GM18858 (cell line): ENCODE measurements around the gene ADGRV1.

ENCODE experiments used
- ATAC-seq: cut with Tn5 transposase; IDR thresholded peaks from one replicate; pipeline ENCODE4 v1.9.1; 2021; ENCODE audit not compliant: unreplicated experiment

The ADGRV1 gene

DNA sequence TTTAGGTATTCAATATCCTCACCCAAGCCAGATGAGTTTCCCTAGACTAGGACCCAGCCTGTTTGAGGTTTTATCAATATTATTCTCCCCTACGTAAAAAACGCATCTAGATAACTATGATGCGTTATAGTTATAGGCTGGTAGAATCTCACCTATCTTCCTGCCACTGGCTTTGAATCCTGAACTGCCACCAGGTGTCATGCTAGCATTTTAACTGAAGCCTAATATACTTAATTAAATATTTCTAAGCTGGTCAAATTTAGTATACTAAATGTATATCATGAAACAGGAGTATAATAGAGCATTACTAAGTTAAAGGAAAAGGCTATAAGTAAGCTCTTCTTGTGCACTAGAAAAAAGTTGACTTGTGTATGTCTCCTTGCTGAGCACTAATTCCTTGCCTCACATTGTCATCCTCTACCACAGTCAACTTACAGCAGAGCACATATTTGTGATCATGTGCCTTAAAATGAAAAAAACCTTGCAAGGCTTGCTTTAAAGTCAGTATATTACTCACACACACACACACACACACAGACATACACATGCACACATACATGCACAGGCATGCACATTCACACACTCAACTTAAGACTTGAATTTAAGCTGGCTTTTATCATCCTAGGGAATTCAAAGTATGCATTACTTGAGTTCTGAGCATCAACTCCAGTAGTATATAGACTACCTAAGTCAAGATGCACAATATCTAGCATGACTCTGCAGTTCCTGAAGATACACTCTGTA, 303.4 kb downstream of the ADGRV1 start:
- ATAC-seq = no peak

DNA sequence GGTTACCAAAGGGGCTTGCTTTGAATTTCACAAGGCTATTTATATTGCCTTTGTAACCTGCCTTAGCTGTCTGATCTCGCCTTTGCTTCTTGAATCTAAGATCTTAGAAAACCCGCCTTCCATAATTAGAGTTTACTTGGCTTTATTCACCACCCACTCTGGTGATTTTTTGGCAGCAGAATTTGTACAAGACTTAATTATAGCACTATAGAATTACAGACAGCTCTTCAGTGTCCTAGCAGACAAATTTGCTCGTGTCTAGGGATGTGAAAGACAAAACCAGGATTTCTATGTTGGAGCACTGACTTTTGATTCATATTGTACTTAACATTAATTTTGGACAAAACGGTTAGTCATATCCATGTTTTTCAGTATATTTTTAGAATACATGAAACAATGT, 306.6 kb downstream of the ADGRV1 start:
- no peak for ATAC-seq

DNA sequence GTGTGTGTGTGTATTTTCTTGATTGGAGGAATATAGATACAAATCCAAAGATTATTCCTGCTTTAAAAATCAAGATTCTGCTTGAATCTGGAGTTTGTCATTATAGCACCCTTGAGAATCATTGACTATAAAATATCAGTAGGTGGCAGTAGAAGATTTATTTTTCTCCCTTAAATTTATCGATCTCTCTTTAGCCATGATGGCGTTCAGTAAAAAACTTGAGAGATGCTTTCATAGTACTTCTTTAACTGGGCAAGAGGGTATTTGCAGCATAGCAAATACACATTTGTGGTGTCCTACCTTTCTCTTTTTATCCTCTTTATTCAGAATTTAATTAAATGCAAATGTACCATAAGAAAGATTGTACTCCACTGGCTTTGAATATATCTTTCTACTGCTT, 307.7 kb downstream of the ADGRV1 start:
- ATAC-seq = no peak

DNA sequence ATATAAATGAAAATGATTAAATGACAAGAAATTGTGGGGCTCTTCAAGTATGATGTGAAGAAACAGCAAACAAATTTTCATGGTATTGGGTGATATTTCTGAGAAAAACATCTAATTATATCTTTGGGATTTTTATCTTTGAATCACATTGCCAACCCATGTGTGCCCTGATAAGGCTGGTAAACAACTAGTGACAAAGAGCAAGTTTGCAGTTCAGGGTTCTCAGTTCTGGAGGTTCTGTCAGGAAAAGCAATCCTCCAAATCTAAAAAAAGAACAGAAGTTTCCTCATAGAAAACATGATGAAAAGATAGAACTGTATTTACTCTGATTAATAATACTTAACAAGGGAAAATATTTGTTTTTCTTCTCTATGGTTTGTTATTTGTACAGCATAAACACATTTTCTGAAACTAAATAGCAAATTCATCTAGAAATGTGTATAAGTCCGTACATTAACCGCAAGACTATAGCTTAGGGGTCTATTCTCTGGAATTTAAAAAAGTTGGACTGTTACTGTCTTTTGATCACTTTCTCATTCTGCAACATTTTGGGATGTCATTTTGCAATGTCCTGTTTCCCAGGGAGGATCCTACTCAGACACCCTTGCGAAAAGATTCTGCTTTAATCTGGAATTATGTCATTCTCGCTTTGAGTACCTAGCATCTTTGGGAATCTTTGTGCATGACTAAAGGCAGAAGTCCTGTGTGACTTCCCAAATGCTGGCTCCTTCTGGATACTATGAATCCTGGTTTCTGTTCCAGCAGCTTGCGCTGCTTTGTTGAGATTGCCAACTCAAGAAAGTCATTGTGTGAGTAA, 308.5 kb downstream of the ADGRV1 start:
- no peak for ATAC-seq

GRCh38 chr5:90868799-90869198, 310.2 kb downstream of the ADGRV1 start:
- ATAC-seq = no peak

- no peak for ATAC-seq
Observed at GRCh38 chr5:90871391-90871991, 312.9 kb downstream of the ADGRV1 start.

DNA sequence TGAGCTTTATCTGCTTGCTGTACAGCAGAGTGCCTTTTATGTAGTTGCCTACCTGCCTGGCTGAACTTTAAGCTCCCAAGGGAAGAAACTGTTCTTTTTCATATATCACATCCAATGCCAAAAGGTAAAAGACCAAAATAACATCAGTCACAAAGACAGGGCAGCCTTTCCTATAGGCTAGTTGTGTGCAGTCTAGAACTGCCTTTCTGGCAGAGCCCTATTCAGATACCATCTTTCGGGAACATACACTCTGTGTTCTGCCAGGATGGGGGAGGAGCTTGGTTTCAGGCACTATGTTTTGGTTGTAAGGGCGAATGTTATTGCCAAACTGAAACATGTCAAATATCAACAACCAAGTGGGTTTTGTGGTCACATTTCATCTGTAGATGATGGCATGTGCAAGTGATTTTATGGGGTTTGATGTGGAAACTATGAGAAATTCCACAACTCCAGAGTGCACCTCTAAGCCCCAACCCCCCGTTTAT, 314.5 kb downstream of the ADGRV1 start:
- ATAC-seq = no peak

- no peak for ATAC-seq
Observed at GRCh38 chr5:90874066-90874465, 315.5 kb downstream of the ADGRV1 start.

GRCh38 chr5:90875456-90875855, 316.9 kb downstream of the ADGRV1 start:
- ATAC-seq = no peak

DNA sequence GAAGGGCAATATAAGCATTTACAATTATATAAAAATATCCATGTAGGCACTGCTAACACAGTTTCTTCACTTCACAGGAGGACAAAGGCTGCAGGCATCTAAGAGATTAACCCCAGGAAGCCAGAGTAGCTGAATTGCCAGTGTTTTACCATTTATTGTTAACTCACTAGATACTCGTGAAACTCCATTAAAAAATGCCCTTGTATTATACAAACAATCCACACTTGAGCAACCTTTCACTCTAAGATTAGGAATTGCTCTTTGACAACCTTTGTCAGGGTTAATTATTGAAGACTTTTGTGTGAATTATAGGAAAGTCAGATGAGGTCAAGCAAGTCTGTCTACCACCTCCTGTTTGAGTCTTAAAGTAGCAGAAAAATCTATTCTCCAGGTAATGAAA, 317.8 kb downstream of the ADGRV1 start:
- ATAC-seq = no peak

GRCh38 chr5:90877049-90877448, 318.5 kb downstream of the ADGRV1 start:
- no peak for ATAC-seq

GRCh38 chr5:90878081-90878480, 319.5 kb downstream of the ADGRV1 start:
- ATAC-seq = no peak

GRCh38 chr5:90878549-90879196, 320.1 kb downstream of the ADGRV1 start:
- ATAC-seq = no peak

GRCh38 chr5:90881626-90882150, 323.1 kb downstream of the ADGRV1 start:
- ATAC-seq = no peak

- no peak for ATAC-seq
Observed at GRCh38 chr5:90882448-90882847, 323.9 kb downstream of the ADGRV1 start.

DNA sequence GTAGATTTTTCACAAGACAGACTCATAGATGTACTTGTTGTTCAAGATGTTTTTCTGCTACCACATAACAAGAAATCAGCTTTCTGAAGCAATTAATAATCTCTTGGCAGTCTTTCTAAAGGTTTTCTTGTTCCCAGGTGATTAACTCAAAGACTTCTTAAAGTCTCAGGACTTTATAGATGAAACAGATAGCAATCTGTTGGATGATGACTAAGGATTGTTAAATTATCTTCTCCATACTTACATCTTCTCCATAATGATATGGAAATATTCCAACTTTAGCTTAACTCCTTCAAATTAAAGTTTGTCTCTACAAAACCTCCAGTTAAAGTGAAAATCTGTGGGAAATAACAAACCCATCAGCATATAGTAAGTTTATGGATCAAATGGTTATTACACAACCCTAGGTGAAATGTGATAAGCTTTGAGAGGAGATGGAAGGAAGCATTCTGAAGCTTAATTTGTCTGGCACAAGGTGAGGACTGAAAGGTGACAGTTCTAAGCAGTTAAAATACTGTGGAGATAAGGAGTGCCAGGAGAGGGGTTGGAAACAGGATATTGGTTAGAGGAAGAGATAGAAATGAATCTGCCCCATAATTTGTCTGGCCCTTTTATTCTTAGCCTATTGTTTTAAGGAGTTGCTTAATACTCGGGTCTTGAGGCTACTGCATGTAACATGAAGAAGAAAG, 326.7 kb downstream of the ADGRV1 start:
- no peak for ATAC-seq

- ATAC-seq = no peak
Observed at GRCh38 chr5:90886381-90886780, 327.8 kb downstream of the ADGRV1 start.

- ATAC-seq = no peak
Observed at GRCh38 chr5:90888511-90889324, 330.1 kb downstream of the ADGRV1 start.

GRCh38 chr5:90889325-90889600, 330.7 kb downstream of the ADGRV1 start:
- ATAC-seq = no peak

GRCh38 chr5:90890180-90890579, 331.6 kb downstream of the ADGRV1 start:
- no peak for ATAC-seq
